Lower leg skin (tissue), 3 donors: ENCODE results near the gene PALM.

Experiments used
- POLR2A ChIP-seq, 2 donors: fragments of 450-650 bp; IDR thresholded peaks; one replicate each; pipeline ENCODE4 v1.6.1; 2016 to 2017; ENCODE audit warnings: antibody characterized with exemption in 2 of 2, mild to moderate bottlenecking in 1 of 2, moderate library complexity in 1 of 2
- TF ChIP-seq, protein P1 (sequence below), 3 donors: fragments of 450-650 bp; IDR thresholded peaks; one replicate each; pipeline ENCODE4 v1.5.1; 2016; ENCODE audit warnings: antibody characterized with exemption in 3 of 3, mild to moderate bottlenecking in 3 of 3, moderate library complexity in 2 of 3

GRCh38 chr19:685454-685931 is 23.2 kb upstream of the PALM start:
- TF ChIP-seq, protein P1, sequence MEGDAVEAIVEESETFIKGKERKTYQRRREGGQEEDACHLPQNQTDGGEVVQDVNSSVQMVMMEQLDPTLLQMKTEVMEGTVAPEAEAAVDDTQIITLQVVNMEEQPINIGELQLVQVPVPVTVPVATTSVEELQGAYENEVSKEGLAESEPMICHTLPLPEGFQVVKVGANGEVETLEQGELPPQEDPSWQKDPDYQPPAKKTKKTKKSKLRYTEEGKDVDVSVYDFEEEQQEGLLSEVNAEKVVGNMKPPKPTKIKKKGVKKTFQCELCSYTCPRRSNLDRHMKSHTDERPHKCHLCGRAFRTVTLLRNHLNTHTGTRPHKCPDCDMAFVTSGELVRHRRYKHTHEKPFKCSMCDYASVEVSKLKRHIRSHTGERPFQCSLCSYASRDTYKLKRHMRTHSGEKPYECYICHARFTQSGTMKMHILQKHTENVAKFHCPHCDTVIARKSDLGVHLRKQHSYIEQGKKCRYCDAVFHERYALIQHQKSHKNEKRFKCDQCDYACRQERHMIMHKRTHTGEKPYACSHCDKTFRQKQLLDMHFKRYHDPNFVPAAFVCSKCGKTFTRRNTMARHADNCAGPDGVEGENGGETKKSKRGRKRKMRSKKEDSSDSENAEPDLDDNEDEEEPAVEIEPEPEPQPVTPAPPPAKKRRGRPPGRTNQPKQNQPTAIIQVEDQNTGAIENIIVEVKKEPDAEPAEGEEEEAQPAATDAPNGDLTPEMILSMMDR (IDR thresholded peaks at IDR 0.05), result no peak
- TF ChIP-seq POLR2A (IDR thresholded peaks at IDR 0.05), result no peak
